ENCODE measurements around the gene PARP8. TPM values are rescaled to one million over a fixed set of nuclear protein-coding genes. Genes with fewer than 3 reads are reported as not detected.

Gene PARP8
- total RNA-seq, 1 experiment from 2014 or later: 44.1 TPM

DNA sequence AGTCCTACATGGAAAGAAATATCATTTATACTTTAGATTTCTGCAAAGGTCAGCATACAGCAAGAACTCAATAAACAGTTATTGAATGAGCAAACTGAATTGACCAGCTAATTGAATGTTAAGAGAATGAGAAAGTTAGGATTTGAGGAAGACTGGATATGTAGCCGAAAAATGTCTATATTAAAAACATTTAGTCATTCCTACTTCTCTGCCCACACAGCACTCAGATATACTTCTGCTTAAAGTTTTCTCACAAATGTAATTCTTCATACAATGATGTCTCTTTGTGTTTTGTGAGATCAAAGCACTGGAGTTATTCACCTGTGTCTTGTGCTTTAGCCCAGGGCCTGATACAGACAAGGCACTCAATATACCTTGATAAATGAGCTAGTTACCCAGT, 188.6 kb downstream of the PARP8 start:
- no peak for DNase-seq
- Mint-ChIP-seq H3K27me3 (ENCODE audit: unreplicated experiment) (no peaks in the 10 kb centered on the region), H3K4me3 (ENCODE audit: low read depth, unreplicated experiment) (no peak overlapping the region), H3K4me1 (ENCODE audit: low read depth, unreplicated experiment) (no peaks in the 10 kb centered on the region), H3K9me3 (ENCODE audit: low read depth, unreplicated experiment) (no peaks in the 10 kb centered on the region), H3K36me3 (ENCODE audit: insufficient read depth, unreplicated experiment) (peaks cover 5% of the 10 kb centered on the region), H3K27ac (ENCODE audit: unreplicated experiment) (no peak overlapping the region)
- TF ChIP-seq, protein P1, sequence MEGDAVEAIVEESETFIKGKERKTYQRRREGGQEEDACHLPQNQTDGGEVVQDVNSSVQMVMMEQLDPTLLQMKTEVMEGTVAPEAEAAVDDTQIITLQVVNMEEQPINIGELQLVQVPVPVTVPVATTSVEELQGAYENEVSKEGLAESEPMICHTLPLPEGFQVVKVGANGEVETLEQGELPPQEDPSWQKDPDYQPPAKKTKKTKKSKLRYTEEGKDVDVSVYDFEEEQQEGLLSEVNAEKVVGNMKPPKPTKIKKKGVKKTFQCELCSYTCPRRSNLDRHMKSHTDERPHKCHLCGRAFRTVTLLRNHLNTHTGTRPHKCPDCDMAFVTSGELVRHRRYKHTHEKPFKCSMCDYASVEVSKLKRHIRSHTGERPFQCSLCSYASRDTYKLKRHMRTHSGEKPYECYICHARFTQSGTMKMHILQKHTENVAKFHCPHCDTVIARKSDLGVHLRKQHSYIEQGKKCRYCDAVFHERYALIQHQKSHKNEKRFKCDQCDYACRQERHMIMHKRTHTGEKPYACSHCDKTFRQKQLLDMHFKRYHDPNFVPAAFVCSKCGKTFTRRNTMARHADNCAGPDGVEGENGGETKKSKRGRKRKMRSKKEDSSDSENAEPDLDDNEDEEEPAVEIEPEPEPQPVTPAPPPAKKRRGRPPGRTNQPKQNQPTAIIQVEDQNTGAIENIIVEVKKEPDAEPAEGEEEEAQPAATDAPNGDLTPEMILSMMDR (IDR thresholded peaks at IDR 0.05; ENCODE audit: unreplicated experiment): no peak
- intact Hi-C loops (cut with micrococcal nuclease; ENCODE audit: unreplicated experiment): no loop called here
- BruUV-seq (replicated peaks): no TSS peak
- CTCF ChIA-PET: no interaction called here

DNA sequence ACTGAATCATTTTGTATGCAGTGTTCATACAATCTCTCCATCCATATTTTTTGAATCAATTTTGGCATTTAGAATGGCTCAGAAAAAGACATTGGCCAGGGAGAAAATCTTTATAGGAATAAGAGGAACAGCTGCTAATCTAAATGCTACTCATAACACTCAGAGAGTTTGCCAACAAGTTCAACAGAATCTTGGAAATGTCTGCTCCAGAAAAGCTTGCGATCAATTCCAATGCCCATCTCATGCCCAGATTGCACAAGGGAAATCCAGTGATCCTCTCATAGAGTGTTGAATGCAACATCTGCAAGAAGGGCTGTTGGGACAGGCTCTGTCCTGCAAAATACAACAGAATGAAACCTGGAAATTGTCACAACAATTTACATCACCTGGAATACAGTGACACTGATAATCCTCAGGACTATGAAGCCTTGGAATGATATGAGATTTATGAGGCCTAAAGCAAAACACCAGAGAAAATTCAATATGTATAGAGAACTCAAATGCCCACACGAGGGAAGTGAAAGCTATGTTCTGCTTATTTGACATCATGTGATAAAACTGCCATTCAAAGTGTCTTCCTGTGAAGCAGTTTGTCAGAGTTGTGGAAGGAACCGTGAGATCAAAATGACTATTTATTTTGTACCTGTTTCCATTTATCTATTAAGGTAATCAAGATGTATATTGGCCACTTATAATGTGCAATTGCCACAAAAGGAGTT, 190.1 kb downstream of the PARP8 start:
- no peak overlapping the region for H3K4me3 Mint-ChIP-seq (ENCODE audit: low read depth, unreplicated experiment)
- BruUV-seq (replicated peaks): no TSS peak

DNA sequence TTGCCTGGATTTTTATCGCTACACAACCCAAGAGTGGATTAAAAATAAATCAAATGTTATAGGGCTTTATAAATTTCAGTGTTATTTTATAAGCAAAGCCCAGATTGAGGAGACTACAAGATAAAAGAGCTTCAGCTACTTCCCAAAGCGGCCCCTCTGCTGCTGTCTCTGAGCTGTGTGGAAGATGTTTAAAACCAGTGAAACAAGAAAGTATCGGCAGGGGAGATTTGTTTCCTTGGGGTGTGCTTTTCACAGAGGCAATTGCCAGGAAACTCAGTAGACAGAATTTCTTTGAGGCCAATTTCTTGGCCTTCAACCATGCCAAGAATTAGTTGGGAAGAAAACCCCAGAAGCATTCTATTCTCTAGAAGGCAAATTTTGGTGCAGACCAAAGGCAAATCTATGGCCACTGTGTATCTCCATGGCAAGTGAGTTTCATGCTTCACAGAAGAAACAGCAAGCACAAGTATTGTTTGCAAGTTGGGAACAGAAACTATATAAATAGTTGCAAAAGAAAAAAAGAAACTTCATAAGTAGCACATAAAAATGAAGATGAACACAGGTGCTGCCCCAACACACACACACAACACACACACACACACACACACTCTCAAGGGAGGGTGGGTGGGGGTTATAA, 197.2 kb downstream of the PARP8 start:
- CTCF ChIA-PET: no interaction called here
- no peak overlapping the region for H3K4me3 Mint-ChIP-seq (ENCODE audit: low read depth, unreplicated experiment)
- no peak overlapping the region for H3K27ac Mint-ChIP-seq (ENCODE audit: unreplicated experiment)
- no peaks in the 10 kb centered on the region for H3K36me3 Mint-ChIP-seq (ENCODE audit: insufficient read depth, unreplicated experiment)
- intact Hi-C loops (cut with micrococcal nuclease; ENCODE audit: unreplicated experiment): no loop called here
- BruUV-seq (replicated peaks): no TSS peak
- H3K4me1 Mint-ChIP-seq (ENCODE audit: low read depth, unreplicated experiment): no peaks in the 10 kb centered on the region
- TF ChIP-seq, protein P1 (IDR thresholded peaks at IDR 0.05; ENCODE audit: unreplicated experiment): no peak
- peaks cover 9% of the 10 kb centered on the region for H3K27me3 Mint-ChIP-seq (ENCODE audit: unreplicated experiment)
- DNase-seq: no peak
- no peaks in the 10 kb centered on the region for H3K9me3 Mint-ChIP-seq (ENCODE audit: low read depth, unreplicated experiment)

More for the DNA sequence above, 190.1 kb downstream of the PARP8 start:
- H3K4me1 Mint-ChIP-seq (ENCODE audit: low read depth, unreplicated experiment): no peaks in the 10 kb centered on the region
- H3K9me3 Mint-ChIP-seq (ENCODE audit: low read depth, unreplicated experiment): no peaks in the 10 kb centered on the region
- intact Hi-C loops (cut with micrococcal nuclease; ENCODE audit: unreplicated experiment): no loop called here
- H3K36me3 Mint-ChIP-seq (ENCODE audit: insufficient read depth, unreplicated experiment): peaks cover 5% of the 10 kb centered on the region
- CTCF ChIA-PET: no interaction called here
- TF ChIP-seq, protein P1 (IDR thresholded peaks at IDR 0.05; ENCODE audit: unreplicated experiment): no peak
- no peaks in the 10 kb centered on the region for H3K27me3 Mint-ChIP-seq (ENCODE audit: unreplicated experiment)
- H3K27ac Mint-ChIP-seq (ENCODE audit: unreplicated experiment): no peak overlapping the region
- no peak for DNase-seq

DNA sequence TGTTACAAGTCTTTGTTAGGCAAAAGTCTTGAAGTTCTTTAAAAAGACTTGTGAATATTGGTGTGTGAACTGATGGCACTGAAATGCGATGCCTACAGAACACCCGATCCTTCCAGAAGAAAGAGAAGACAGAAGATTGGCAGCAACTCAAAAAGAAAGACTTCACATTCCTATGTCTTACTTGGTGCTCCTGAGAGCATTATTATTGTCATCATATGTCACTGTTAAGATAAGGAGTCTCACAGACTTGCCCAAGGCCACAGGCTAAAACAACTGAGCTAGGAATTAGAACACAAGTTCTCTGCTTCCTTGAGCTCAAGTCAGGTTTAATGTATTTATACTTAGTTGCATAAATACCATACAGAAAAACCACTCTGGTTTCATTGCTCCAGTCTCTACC, 198.0 kb downstream of the PARP8 start:
- Mint-ChIP-seq H3K4me3 (ENCODE audit: low read depth, unreplicated experiment) (no peak overlapping the region), H3K4me1 (ENCODE audit: low read depth, unreplicated experiment) (no peaks in the 10 kb centered on the region), H3K9me3 (ENCODE audit: low read depth, unreplicated experiment) (no peaks in the 10 kb centered on the region), H3K27me3 (ENCODE audit: unreplicated experiment) (peaks cover 16% of the 10 kb centered on the region), H3K36me3 (ENCODE audit: insufficient read depth, unreplicated experiment) (no peaks in the 10 kb centered on the region), H3K27ac (ENCODE audit: unreplicated experiment) (no peak overlapping the region)
- TF ChIP-seq, protein P1 (IDR thresholded peaks at IDR 0.05; ENCODE audit: unreplicated experiment): no peak
- no peak for DNase-seq
- no TSS peak for BruUV-seq (replicated peaks)
- intact Hi-C loops (cut with micrococcal nuclease; ENCODE audit: unreplicated experiment): no loop called here
- CTCF ChIA-PET: interaction anchor here (0.6 kb wide), 2 partner anchors 13 to 401 kb away, joined by 5 read pairs; no protein-coding TSS in a partner anchor

Measured in Calu3 (cell line).